ENCODE data around the gene DBNDD2.

GRCh38 chr20:45408646-45409213 is 641 bp downstream of the DBNDD2 start:
- TF ChIP-seq CTCF (IDR thresholded peaks at IDR 0.05): no peak
- TF ChIP-seq POLR2A (IDR thresholded peaks at IDR 0.05): no peak

Data from thyroid gland (tissue), 4 donors.